T-helper 2 cell (primary cell): Measurements from ENCODE around the gene THBS4.
A peak's percentile ranks its signal among the peaks of the same experiment; 100 is the strongest.

ENCODE experiments used
- DNase-seq, 5 experiments: peaks; one replicate each; pipeline versions ENCODE4 v3.0.0 to v3.0.0-alpha.2; 2012 to 2022
- total RNA-seq, 2 donors: gene quantifications; one replicate each; lab custom pipeline; 2026; lab: John Stamatoyannopoulos, UW

The THBS4 gene
- total RNA-seq, result 0.31 to 0.34 reads per million in 2 donors

DNA sequence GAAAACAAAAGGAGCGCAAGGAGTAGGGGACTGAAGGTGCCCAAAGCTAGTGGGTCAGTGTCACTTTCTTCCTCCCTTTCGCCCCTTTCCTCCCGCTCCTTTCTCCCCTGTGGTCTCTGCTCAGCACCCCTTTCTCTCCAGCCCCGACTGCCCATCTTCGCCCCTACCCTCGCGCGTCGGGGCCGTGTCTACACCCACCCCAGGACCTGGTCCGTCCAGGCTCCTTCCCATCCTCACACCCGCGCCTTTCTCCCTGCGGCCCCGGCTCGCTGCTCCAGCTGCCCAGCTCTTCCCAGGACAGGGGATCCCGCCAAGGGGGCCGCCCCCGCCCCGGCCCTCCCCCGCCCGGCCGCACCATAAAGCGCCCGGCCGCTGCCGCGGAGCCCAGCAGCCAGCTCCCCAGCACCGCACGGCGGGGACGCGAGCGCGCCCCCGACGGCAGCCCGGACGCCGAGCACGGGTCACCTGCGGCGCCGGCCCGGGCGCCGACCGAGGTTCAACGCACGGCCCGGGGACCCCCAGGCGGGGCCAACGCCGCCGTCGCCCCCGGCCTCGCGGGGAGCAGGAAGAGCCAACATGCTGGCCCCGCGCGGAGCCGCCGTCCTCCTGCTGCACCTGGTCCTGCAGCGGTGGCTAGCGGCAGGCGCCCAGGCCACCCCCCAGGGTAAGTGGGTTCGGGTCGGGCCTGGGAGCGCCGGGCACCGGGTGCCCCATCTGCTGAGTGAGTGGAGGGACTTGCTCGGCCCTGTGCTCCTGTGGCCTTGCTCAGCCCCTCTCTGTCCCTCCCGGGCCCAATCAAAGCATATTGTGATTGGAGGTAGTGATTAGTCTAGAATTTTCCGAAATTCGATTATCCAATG lies at the start of gene THBS4:
Gene THBS4 (plus strand): TSS at position 387 of the 860 bp plus-strand sequence. CDS start 190 bp downstream, at position 577.
- peak in 1 of 5 experiments; percentile 37 for DNase-seq

DNA sequence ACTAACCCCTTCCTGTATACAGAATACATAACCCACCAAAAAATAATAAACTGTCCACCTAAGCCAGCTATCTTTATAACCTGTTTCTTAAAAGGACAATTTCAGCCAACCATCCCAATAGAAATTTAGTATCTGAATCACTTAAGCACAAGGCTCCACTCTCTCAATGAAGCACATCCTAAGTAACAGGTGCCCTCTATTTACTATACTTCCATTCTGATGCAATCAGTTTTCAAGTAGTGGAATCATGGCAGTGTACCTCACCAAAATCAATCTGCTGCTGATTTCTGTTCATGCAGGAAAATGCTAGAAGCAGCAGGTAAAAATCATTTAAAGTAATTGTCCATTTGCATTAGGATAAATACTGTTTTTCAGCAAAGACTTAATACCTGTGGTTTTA lies 48.9 kb upstream of the THBS4 start:
- no peak for DNase-seq

GRCh38 chr5:79990205-79990597 lies 44.9 kb upstream of the THBS4 start:
- peak in 2 of 5 experiments; percentile 3 to 91 for DNase-seq

DNA sequence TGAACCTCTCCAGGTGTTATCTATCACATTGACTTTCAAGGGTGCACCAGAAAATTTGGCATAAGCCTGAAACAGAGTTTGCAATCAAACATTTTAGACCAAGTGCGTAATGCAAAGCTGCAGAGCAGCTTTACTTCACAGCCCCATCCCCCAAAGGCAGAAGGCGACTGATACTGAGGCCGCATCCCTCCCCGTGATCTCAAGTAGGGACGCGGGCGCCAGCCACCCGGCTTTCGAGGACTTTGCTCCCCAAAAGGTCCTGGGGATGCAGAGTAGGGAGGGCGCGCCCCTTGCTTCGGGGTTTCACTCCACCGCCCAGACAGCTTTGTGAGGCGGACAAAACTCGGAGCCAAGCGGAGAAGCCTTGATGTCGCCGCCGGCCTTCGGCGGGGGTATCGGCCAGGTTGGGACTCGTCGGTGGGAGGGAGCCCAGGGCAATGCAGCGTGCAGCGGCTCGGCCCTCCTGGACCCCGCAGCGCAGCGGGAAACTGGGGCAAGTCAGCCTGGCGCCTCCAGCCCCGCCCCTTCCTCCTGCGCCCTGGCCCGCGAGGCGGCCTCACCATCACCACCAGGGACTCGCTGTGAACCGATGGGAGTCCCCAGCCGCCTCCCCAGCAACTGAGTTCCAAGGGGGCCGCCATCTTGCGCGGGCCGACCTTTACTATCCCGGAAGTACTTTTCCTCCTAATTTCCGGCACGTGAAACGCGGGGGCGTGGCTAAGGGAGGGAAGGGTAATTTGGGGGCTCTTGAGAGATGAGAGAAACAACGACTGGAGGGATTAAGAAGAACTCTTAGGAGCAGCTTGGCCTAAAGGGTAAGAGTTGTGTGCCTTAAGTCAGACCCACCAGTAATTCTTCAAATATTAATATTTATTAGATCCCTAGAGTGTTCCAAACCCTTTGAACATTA lies 44.3 kb upstream of the THBS4 start, which contains the start of gene MTX3:
Gene MTX3 (minus strand): TSS at position 665 of the 910 bp plus-strand sequence. CDS start 24 bp downstream, at position 641.
- DNase-seq, result peak; percentile 58 to 96 (median 78)

DNA sequence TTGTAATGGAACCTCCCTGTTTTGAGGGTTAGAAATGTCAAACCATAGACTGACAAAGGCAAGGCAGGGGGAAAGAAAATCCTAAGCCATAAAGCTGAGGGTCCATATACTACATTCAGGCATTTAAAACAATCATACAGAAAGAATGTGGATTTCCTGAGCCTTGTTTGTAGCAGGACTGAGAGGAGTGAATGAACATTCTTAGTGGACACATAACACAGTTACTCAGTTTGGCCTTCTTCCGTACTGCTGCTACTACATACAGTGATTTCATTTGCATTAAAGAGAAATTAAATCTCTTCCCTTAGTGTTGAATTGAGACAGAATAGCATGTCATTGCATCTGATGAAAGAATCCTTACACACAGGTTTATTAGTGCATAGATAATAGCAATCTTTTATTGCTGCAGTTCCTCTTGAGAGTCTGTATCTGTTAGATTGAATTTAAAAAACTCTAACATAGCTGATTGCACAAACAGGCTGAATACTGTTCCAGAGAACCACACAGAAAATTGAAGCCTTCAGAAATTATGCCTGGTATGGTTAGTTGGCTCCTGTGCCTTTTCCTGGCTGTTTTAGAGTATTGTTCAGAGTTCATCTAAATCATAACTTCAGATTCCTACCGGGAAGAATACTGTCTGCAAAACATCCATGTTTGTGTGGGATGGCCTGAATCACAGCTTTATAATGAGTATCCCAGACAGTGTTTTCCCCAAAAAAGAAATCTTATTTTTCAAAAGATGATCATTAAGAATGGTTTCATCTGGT lies 42.1 kb upstream of the THBS4 start:
- no peak for DNase-seq

- no peak for DNase-seq
Observed at GRCh38 chr5:79999722-80000121, 35.4 kb upstream of the THBS4 start.

- no peak for DNase-seq
Observed at GRCh38 chr5:80002677-80003076, 32.5 kb upstream of the THBS4 start.

DNA sequence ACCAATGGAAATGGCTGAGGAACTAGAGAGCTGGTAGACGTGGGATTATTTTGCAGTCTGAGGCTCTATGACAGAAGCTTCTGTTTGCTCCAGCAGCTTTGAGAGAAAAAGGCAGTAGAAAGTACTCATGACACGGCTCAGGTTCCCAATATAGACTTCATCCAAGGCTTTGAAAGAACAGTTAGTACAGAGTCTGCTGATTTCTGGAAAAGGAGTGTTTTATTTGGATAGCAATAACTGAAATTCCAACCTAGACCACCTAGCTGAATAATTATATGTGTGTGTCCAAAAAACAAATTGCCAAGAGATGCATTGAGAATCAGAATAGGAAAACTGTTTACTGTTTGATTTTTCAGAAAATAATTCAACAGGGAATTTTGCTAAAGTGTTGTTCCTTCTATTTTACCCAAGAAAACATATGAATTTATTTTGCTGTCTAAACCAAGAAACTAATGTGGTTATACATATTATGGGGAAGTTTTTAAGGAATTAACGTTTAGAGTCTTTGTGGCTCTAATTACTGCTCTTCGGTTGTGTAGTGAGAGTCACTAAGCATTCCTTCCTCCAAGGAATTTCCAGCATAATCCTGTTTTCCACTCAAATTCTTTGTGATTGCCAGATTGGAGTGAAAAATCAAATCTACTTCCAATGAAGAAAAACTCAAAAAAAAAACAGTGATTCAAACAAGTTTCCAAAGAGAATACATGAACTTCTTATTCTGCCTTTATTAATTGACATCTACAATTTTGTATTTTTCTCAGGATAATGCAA lies 26.0 kb upstream of the THBS4 start:
- no peak for DNase-seq

DNA sequence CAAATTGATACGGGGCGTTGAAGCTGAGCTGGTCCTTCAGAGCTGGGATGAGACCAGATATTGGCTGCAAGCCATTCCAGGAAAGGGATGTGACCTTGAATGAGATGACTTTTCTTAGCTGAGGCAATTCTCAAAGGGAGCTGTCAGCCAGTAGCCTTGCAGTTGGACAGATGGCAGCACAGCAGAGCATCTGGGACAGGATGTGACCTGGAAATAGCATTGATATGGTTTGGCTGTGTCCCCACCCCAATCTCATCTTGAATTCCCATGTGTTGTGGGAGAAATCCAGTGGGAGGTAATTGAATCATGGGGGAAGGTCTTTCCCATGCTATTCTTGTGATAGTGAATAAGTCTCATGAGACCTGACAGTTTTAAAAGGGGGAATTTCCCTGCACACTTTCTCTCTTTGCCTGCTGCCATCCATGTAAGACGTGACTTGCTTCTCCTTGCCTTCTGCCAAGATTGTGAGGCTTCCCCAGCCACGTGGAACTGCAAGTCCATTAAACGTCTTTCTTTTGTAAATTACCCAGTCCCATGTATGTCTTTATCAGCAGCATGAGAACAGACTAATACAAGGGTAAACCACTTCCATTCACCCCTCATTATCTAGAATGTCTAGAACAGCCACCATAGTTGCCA lies 24.3 kb upstream of the THBS4 start:
- DNase-seq, result no peak

- no peak for DNase-seq
Observed at GRCh38 chr5:80025069-80025468, 10.1 kb upstream of the THBS4 start.

DNA sequence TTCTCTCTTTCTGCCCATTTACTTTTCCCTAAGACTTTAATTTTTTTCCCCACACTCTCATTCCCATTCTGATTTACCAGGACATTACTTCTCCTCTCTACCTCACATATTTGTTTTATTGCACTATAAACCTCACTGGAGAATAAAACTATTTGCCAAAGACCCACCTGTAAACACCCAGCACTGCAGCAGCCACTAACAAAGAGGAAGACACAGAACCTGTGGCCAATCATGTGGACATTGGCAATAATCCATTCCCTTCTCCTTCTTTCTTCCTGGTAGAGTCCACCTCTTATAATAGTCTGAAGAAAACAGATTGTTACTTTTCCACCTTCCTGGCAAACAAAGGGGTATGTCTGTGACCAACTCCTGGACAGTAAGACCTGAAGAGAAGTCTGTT lies 8.3 kb upstream of the THBS4 start:
- no peak for DNase-seq

DNA sequence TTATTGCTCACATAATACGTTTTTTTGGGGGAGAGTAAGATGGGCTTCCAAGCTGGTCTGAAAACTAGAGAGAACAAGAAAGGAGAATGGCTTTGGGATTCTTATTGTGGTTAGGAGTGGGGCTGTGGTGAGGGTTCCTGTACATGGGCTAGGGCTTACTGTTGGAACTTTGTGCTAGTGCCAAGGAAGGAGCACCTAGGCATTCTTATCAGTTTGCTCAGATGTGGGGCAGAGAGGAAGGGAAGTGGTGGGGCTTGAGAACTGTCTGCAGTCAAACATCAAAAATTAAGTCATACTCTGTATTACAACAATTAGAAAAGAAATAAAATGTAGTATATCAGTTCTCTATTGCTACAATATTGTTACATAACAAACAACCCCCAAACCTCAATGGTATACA lies 4.0 kb upstream of the THBS4 start:
- DNase-seq, result no peak

GRCh38 chr5:80033513-80033912 lies 1.6 kb upstream of the THBS4 start:
- peak in 1 of 5 experiments; percentile 96 for DNase-seq

DNA sequence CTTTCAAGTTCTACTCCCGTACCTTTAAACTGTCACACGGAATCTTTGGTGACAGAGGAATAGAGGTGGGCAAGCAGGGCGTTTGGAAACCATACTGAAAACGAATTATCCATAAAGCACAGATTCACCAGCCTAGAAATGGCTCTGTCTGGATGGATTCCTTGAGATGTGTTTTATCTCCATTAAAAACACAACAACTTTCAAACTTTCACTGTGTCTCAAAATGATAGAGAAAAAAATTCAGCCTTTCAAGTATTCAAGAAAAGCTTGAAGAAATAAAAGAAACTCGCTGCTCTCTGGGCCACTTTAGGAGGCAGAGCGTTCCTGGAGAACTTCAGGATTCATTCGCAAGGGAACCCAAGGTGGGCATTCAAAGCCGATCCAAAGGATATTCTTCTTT lies 589 bp upstream of the THBS4 start:
- DNase-seq, result no peak

- DNase-seq, result no peak
Observed at GRCh38 chr5:80035839-80036238, 691 bp downstream of the THBS4 start.

GRCh38 chr5:80036615-80037014 lies 1.5 kb downstream of the THBS4 start:
- no peak for DNase-seq

GRCh38 chr5:80037366-80037765 lies 2.2 kb downstream of the THBS4 start:
- peak in 1 of 5 experiments; percentile 80 for DNase-seq

GRCh38 chr5:80039650-80040049 lies 4.5 kb downstream of the THBS4 start:
- no peak for DNase-seq

- no peak for DNase-seq
Observed at GRCh38 chr5:80041527-80041926, 6.4 kb downstream of the THBS4 start.

DNA sequence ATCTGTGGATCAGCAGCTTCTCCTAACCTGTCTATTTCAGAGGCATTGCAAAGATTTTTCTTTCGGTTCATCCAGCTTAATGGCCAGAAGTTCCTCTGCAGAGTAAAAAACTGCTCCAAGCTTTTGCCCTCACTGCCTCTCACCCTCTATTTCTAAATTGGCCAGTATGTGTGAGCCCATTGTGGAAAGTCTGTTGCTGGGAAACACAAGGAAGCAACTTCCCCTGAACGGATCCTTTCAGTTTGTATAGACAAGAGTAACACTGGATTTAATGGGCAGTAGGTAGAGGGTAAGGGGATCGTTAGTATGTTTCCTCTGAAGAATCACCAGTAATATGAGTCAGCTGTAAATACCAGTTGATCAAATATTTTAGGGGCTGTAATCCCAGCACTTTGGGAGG lies 7.2 kb downstream of the THBS4 start:
- no peak for DNase-seq

DNA sequence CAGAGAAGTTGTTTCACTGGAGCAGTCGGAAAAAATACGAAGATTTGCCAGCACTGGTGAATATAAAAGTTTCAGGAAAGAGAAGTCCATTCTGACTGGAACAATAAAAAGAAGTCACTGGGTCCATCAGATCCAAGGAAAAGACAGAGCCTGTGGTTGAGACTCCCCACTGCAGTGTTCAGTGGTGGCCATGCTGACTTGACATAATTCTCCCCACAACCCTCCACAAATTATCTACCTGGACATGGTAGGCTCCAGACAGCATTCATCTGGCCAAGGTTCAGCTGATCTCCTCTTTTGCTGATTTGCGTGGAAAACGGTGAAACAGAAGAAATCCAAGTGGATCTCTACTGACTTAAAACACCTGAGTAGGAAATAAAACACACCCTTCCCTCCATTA lies 8.0 kb downstream of the THBS4 start:
- DNase-seq, result no peak
